H1 (cell line): ENCODE results near the gene PAAF1. TPM values are rescaled to one million over a fixed set of nuclear protein-coding genes. Genes with fewer than 3 reads are reported as not detected.

Experiments used
- ASH2L ChIP-seq: fragments of 200-600, 300-600 bp; sonication (generic); IDR thresholded peaks from one replicate; pipeline ENCODE4 v1.7.1; 2017; ENCODE audit warnings: low read length
- CHD7 ChIP-seq: fragments of 300-600 bp; sonication (generic); IDR thresholded peaks from 2 replicates; pipeline ENCODE4 v1.7.1; 2012; ENCODE audit warnings: low read length, moderate library complexity, mild to moderate bottlenecking, inconsistent platforms; ENCODE audit not compliant: insufficient replicate concordance
- CREB1 ChIP-seq: IDR thresholded peaks from 2 replicates; pipeline ENCODE4 v1.6.1; 2012; ENCODE audit warnings: inconsistent platforms
- CTCF ChIP-seq, 3 experiments: IDR thresholded peaks; 1 replicate in 2 of 3; 2 replicates in 1 of 3; pipeline versions ENCODE4 v1.5.1 to v1.6.1; 2011; ENCODE audit warnings: low read length in 3 of 3, mild to moderate bottlenecking in 3 of 3, inconsistent platforms in 2 of 3, low read depth in 1 of 3, moderate library complexity in 1 of 3; ENCODE audit not compliant: insufficient read depth in 1 of 3; ENCODE audit errors: control extremely low read depth in 1 of 3
- JUND ChIP-seq: IDR thresholded peaks from 2 replicates; pipeline ENCODE4 v1.6.1; 2011; ENCODE audit warnings: mild to moderate bottlenecking, improper control_type of control experiment, low read length
- RAD21 ChIP-seq, 2 experiments: IDR thresholded peaks in 1 of 2; conservative IDR thresholded peaks in 1 of 2; 2 replicates each; pipeline ENCODE4 v1.6.1; 2011; ENCODE audit warnings: low read depth in 2 of 2, low read length in 2 of 2, improper control_type of control experiment in 1 of 2, inconsistent platforms in 1 of 2, mild to moderate bottlenecking in 1 of 2, moderate library complexity in 1 of 2
- SIN3A ChIP-seq, 2 experiments: IDR thresholded peaks in 1 of 2; conservative IDR thresholded peaks in 1 of 2; 2 replicates each; pipeline ENCODE4 v1.6.1; 2011 to 2012; ENCODE audit warnings: low read length in 2 of 2, improper control_type of control experiment in 1 of 2, low read depth in 1 of 2, mild to moderate bottlenecking in 1 of 2
- polyA plus RNA-seq, 7 experiments: library from polyadenylated mRNA; depleted of rRNA in 3 of 7; stranded (reverse) in 5 of 7; unstranded in 2 of 7; fragments of >200 nt in 5 of 7; fragments of 200-250 nt in 2 of 7; gene quantifications; 1 replicate in 5 of 7; 2 replicates in 1 of 7; 4 replicates in 1 of 7; pipeline versions ENCODE4 v1.2.1 to v1.2.3, GENCODE V29; 2011 to 2013; ENCODE audit warnings: missing spikeins in 2 of 7, mixed read lengths in 2 of 7
- total RNA-seq: library from RNA; stranded (reverse); fragmentation: NEBNext Ultra II Directional; extraction: Animal tissue kit (Norgen Biotek cat#: 25700); gene quantifications from 2 replicates; pipeline ENCODE4 v1.2.1, GENCODE V29; 2021

Gene PAAF1
- total and polyA plus RNA-seq, 2 of the 8 experiments (the other 6 are each of a cell fraction or from before 2014, with no cell fraction given) = 24.4 to 28.8 TPM

- TF ChIP-seq CHD7 (no peak), SIN3A (conservative IDR thresholded peaks at IDR 0.05 in 1 of 2, IDR thresholded peaks at IDR 0.05 in 1 of 2; ENCODE audit: low read depth in 1 of 2, low read length in 2 of 2) (no peak), JUND (no peak), CTCF (IDR thresholded peaks at IDR 0.05; ENCODE audit: control extremely low read depth in 1 of 3, insufficient read depth in 1 of 3, low read depth in 1 of 3, low read length in 3 of 3) (no peak), ASH2L (no peak), RAD21 (IDR thresholded peaks at IDR 0.05 in 1 of 2, conservative IDR thresholded peaks at IDR 0.05 in 1 of 2; ENCODE audit: low read depth in 2 of 2, low read length in 2 of 2) (no peak), CREB1 (no peak)
Observed at GRCh38 chr11:73894725-73895335, 18.0 kb downstream of the PAAF1 start (continued).
